BE2C (cell line): ENCODE measurements around the gene OR52B6.
"Not testable (repeated sequence)": the region's sequence is repeated elsewhere in the genome, so short reads cannot be mapped to it uniquely, and the experiment has no call there.

Source experiments
- DNase-seq: peaks from one replicate; pipeline ENCODE4 v3.0.0-alpha.2; 2020
- H3K27me3 ChIP-seq: fragments of 250-450 bp; sonication (Bioruptor Pico); 2 replicates; pipeline ENCODE4 v1.5.1; 2020; ENCODE audit warnings: mild to moderate bottlenecking
- H3K36me3 ChIP-seq: fragments of 250-450 bp; sonication (Bioruptor Pico); 2 replicates; pipeline ENCODE4 v1.5.1; 2020; ENCODE audit warnings: mild to moderate bottlenecking
- H3K4me1 ChIP-seq: fragments of 250-450 bp; sonication (Bioruptor Pico); 2 replicates; pipeline ENCODE4 v1.5.1; 2020
- H3K4me3 ChIP-seq: 2 replicates; pipeline ENCODE4 v1.5.1; 2011; ENCODE audit warnings: low read depth, low read length
- H3K9me3 ChIP-seq: fragments of 250-450 bp; sonication (Bioruptor Pico); 2 replicates; pipeline ENCODE4 v1.5.1; 2020
- TF ChIP-seq, protein P1 (sequence below): IDR thresholded peaks from 2 replicates; pipeline ENCODE4 v1.5.1; 2012; ENCODE audit warnings: mild to moderate bottlenecking, low read depth, low read length

The OR52B6 gene

GRCh38 chr11:5591613-5592012 is 10.9 kb downstream of the OR52B6 start:
- H3K4me1 ChIP-seq: no peaks in the 10 kb centered on the region
- TF ChIP-seq, protein P1, sequence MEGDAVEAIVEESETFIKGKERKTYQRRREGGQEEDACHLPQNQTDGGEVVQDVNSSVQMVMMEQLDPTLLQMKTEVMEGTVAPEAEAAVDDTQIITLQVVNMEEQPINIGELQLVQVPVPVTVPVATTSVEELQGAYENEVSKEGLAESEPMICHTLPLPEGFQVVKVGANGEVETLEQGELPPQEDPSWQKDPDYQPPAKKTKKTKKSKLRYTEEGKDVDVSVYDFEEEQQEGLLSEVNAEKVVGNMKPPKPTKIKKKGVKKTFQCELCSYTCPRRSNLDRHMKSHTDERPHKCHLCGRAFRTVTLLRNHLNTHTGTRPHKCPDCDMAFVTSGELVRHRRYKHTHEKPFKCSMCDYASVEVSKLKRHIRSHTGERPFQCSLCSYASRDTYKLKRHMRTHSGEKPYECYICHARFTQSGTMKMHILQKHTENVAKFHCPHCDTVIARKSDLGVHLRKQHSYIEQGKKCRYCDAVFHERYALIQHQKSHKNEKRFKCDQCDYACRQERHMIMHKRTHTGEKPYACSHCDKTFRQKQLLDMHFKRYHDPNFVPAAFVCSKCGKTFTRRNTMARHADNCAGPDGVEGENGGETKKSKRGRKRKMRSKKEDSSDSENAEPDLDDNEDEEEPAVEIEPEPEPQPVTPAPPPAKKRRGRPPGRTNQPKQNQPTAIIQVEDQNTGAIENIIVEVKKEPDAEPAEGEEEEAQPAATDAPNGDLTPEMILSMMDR: no peak
- H3K9me3 ChIP-seq: no peaks in the 10 kb centered on the region
- no peaks in the 10 kb centered on the region for H3K27me3 ChIP-seq
- no peak overlapping the region for H3K4me3 ChIP-seq
- no peaks in the 10 kb centered on the region for H3K36me3 ChIP-seq
- DNase-seq: no peak

- DNase-seq: no peak
- H3K36me3 ChIP-seq: no peaks in the 10 kb centered on the region
- H3K9me3 ChIP-seq: no peaks in the 10 kb centered on the region
- H3K4me3 ChIP-seq: no peak overlapping the region
- TF ChIP-seq, protein P1: no peak
- no peaks in the 10 kb centered on the region for H3K4me1 ChIP-seq
- H3K27me3 ChIP-seq: no peaks in the 10 kb centered on the region
Observed at GRCh38 chr11:5592615-5593014, 11.9 kb downstream of the OR52B6 start.

GRCh38 chr11:5593146-5593545 is 12.5 kb downstream of the OR52B6 start:
- H3K9me3 ChIP-seq: no peaks in the 10 kb centered on the region
- TF ChIP-seq, protein P1: no peak
- H3K36me3 ChIP-seq: no peaks in the 10 kb centered on the region
- no peaks in the 10 kb centered on the region for H3K4me1 ChIP-seq
- H3K27me3 ChIP-seq: no peaks in the 10 kb centered on the region
- H3K4me3 ChIP-seq: no peak overlapping the region
- DNase-seq: no peak

GRCh38 chr11:5596607-5597201 is 16.0 kb downstream of the OR52B6 start, which contains the start of gene TRIM6:
TSS of gene TRIM6 (plus strand) at chr11:5596637. CDS start at chr11:5596898, 261 bp downstream.
- Histone ChIP-seq H3K9me3 (no peaks in the 10 kb centered on the region), H3K4me1 (no peaks in the 10 kb centered on the region), H3K4me3 (peak within 1 kb of the TSS; percentile 29), H3K36me3 (no peaks in the 10 kb centered on the region), H3K27me3 (no peaks in the 10 kb centered on the region)
- no peak for DNase-seq
- TF ChIP-seq, protein P1: no peak

DNA sequence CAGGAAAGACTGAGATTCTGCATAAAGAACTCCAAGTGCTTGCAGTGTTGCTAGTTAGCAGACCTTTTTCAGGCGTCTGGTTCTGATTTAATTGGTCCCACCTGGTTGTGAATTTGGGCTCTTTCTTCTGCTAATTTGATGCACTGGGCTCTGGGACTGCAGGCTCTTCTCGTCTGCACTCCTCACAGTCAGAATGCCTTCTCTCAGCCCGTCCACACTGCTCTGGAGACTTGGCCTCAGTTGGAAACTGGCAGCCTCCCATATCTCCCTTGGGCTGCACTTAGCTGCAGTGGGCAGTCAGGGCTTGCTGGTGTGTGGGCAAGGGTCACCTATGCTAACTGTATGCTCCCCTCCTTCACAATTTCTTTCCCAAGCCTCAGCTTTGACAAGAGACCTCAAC is 17.3 kb downstream of the OR52B6 start:
- Histone ChIP-seq H3K4me3 (no peak overlapping the region), H3K9me3 (no peaks in the 10 kb centered on the region), H3K36me3 (no peaks in the 10 kb centered on the region), H3K27me3 (no peaks in the 10 kb centered on the region), H3K4me1 (no peaks in the 10 kb centered on the region)
- no peak for DNase-seq
- TF ChIP-seq, protein P1: no peak

DNA sequence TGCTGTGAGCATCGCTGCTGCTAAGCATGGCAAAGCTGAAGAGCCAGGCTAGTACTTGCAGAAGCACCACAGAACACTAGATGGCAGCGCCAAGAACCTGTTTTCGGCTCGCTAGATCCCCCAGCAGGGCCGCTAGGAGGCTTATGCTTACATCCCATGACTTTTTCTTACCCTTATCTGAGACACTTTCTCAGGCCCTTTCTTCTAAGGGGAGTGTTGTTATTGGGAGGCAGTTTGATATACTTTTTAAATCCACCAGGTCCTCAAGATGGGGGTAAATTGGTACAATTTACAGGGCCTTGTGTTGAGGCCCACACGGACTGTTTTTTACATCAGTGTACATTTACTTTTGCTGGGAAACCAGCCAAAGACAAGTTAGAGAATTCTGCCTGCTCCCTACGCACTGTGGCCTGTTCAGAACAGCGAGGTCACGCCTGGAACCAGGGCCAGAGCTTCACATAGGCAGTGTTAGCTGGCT is 19.7 kb downstream of the OR52B6 start:
- TF ChIP-seq, protein P1: peak; percentile 62
- DNase-seq: peak; percentile 49
- Histone ChIP-seq H3K27me3 (no peaks in the 10 kb centered on the region), H3K4me1 (no peaks in the 10 kb centered on the region), H3K36me3 (no peaks in the 10 kb centered on the region), H3K9me3 (no peaks in the 10 kb centered on the region), H3K4me3 (no peak overlapping the region)

DNA sequence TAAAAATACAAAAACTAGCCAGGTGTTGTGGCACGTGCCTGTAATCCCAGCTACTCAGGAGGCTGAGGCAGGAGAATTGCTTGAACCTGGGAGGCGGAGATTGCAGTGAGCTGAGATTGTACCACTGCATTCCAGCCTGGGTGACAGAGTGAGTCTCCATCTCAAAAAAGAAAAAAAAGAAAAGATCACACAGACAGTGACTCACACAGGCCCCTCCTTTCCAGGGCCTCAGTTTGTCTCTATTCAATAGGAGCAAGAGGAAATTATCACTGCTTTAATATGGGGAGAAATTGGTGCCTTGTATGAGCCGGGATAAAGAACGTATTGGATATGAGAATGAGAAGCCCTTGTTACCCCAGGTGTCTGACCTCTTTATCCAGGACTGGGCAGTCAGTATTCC is 22.1 kb downstream of the OR52B6 start:
- not testable (repeated sequence) for H3K36me3 ChIP-seq, H3K4me1 ChIP-seq, DNase-seq, H3K27me3 ChIP-seq, H3K9me3 ChIP-seq, H3K4me3 ChIP-seq
